ENCODE data around the gene PPM1D. TPM values are rescaled to one million over a fixed set of nuclear protein-coding genes. Genes with fewer than 3 reads are reported as not detected.

PPM1D gene
- total and polyA plus RNA-seq, 2 of the 13 experiments (the other 11 are each of a cell fraction or from before 2014, with no cell fraction given), result 8.0 to 26.2 TPM

GRCh38 chr17:60601447-60602384 is 1.7 kb downstream of the PPM1D start (continued):
- TF ChIP-seq ZNF136 (CRISPR knock-in tag; IDR thresholded peaks at IDR 0.05; ENCODE audit: low read depth) (no peak), ZNF850 (CRISPR knock-in tag; conservative IDR thresholded peaks at IDR 0.05) (0 out of 2 replicates have a peak, but pooled peaks have one; percentile 37), ZNF569 (CRISPR knock-in tag; IDR thresholded peaks at IDR 0.05; ENCODE audit: borderline replicate concordance) (peak; percentile 23; the same call in 1 of the 2 replicates), ZNF768 (CRISPR knock-in tag; IDR thresholded peaks at IDR 0.05) (no peak), HNF4A (CRISPR knock-in tag; IDR thresholded peaks at IDR 0.05) (peak; percentile 28; the same call in 1 of the 2 replicates), ZEB1 (IDR thresholded peaks at IDR 0.05; ENCODE audit: insufficient replicate concordance, low read depth) (no peak), DMTF1 (CRISPR knock-in tag; IDR thresholded peaks at IDR 0.05) (no peak), EP300 (IDR thresholded peaks at IDR 0.05; ENCODE audit: low read depth in 2 of 2, low read length in 2 of 2) (peak in 1 of 2 experiments; percentile 16; a peak in 1 of 4 replicates), EP300 (CRISPR knock-in tag; IDR thresholded peaks at IDR 0.05; ENCODE audit: borderline replicate concordance) (no peak), SATB2 (CRISPR knock-in tag; IDR thresholded peaks at IDR 0.05) (no peak), GFI1 (CRISPR knock-in tag; IDR thresholded peaks at IDR 0.05; ENCODE audit: borderline replicate concordance) (no peak), ZNF337 (CRISPR knock-in tag; IDR thresholded peaks at IDR 0.05; ENCODE audit: borderline replicate concordance, low read depth) (no peak), ZFP36L2 (CRISPR knock-in tag; IDR thresholded peaks at IDR 0.05) (no peak), ZSCAN30 (CRISPR knock-in tag; IDR thresholded peaks at IDR 0.05) (no peak)
- TF ChIP-seq, protein P1, sequence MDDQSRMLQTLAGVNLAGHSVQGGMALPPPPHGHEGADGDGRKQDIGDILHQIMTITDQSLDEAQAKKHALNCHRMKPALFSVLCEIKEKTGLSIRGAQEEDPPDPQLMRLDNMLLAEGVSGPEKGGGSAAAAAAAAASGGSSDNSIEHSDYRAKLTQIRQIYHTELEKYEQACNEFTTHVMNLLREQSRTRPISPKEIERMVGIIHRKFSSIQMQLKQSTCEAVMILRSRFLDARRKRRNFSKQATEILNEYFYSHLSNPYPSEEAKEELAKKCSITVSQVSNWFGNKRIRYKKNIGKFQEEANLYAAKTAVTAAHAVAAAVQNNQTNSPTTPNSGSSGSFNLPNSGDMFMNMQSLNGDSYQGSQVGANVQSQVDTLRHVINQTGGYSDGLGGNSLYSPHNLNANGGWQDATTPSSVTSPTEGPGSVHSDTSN (CRISPR knock-in tag; IDR thresholded peaks at IDR 0.05; ENCODE audit: borderline replicate concordance), result peak; percentile 83; the same call in 1 of the 2 replicates
- TF ChIP-seq, protein P2, sequence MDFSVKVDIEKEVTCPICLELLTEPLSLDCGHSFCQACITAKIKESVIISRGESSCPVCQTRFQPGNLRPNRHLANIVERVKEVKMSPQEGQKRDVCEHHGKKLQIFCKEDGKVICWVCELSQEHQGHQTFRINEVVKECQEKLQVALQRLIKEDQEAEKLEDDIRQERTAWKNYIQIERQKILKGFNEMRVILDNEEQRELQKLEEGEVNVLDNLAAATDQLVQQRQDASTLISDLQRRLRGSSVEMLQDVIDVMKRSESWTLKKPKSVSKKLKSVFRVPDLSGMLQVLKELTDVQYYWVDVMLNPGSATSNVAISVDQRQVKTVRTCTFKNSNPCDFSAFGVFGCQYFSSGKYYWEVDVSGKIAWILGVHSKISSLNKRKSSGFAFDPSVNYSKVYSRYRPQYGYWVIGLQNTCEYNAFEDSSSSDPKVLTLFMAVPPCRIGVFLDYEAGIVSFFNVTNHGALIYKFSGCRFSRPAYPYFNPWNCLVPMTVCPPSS (IDR thresholded peaks at IDR 0.05), result no peak
- TF ChIP-seq, protein P3, sequence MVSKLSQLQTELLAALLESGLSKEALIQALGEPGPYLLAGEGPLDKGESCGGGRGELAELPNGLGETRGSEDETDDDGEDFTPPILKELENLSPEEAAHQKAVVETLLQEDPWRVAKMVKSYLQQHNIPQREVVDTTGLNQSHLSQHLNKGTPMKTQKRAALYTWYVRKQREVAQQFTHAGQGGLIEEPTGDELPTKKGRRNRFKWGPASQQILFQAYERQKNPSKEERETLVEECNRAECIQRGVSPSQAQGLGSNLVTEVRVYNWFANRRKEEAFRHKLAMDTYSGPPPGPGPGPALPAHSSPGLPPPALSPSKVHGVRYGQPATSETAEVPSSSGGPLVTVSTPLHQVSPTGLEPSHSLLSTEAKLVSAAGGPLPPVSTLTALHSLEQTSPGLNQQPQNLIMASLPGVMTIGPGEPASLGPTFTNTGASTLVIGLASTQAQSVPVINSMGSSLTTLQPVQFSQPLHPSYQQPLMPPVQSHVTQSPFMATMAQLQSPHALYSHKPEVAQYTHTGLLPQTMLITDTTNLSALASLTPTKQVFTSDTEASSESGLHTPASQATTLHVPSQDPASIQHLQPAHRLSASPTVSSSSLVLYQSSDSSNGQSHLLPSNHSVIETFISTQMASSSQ (IDR thresholded peaks at IDR 0.05; ENCODE audit: low read depth), result no peak
- TF ChIP-seq, protein P3 (CRISPR knock-in tag; IDR thresholded peaks at IDR 0.05; ENCODE audit: borderline replicate concordance), result no peak

Measured in HepG2 (cell line).